ENCODE results near the gene YEATS4.

The YEATS4 gene

DNA sequence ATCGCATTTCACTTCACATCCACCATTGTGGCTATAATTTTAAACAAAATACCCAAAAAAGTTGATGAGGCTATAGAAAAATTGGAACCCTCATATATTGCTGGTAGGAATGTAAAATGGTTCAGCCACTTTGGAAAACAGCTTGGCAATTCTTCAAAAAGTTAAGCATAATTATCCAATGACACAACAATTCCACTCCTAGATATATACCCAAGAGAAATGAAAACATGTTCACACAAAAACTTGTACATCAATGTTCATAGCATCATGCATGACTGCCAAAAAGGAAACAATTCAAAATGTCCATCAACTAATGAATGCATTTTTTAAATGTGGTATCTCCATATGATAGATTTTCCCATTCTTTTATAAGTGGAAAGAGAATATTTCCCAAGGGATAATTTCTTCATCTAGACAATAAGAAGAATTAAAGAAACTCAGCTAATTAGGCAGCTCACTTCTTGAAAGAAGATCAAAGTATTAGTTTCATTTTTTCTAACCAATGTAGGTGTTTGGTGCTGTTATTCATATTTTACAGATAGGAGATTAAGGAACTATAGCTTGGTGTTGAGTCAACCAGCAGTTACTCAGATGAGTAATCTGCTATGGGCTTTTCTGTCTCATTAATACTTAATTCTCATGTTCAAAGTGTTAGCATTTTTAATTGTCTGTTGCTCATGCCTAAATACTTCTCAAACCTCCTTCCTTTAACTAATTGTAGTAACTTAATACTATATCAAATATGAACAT is 32.8 kb downstream of the YEATS4 start:
- no peak for DNase-seq (ENCODE audit: low spot score)

DNA sequence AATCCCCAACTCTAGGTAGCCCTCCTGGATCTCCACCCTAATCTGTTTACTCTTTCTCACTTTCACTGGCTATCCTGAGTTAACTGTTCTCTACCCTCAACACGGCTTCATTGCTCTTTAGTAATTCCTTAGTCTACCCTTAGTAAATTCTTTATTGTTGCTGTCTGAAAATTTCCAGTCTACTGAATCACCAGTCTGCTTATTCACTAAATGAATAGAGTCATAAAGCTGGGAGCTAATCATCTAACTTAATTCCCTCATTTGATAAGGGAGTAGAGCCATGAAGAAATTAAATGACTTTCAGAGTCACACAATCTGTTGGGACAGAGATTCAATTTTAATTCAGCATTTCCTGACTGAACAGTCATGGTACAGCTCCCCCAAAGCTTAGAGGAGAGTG is 36.5 kb downstream of the YEATS4 start:
- no peak for DNase-seq (ENCODE audit: low spot score)

DNA sequence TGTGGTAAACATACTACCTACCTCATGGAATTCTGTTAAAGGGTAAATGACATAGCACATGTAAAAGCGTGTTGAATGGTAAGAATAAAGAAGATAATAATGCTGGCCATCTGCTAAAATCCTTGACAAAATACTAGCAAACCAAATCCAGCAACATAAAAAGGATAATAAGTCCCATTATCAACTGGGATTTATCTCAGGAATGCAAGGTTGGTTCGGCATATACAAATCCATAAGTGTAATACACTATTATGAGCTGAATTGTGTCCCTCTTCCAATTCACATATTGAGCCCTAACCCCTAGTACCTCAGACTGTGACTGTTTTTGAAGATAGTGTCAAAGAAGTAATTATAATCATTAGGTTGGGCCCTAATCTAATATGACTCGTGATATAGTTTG is 37.4 kb downstream of the YEATS4 start:
- DNase-seq (ENCODE audit: low spot score) = no peak

DNA sequence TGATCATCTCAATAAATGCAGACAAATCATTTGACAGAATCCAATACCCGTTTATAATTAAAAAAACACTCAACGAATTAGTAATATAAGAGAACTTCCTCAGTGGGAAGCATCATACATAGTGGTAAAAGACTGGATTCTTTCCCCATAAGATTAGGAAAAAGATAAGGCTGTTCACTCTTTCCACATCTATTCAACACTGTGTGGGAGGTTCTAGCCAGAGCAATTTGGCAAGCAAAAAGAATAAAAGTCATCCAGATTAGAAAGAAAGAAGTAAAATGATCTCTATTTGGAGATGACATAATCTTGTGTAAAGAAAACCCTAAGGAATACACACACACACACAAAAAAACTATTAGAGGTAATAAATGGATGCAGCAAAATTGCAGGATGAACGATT is 38.4 kb downstream of the YEATS4 start:
- no peak for DNase-seq (ENCODE audit: low spot score)

DNA sequence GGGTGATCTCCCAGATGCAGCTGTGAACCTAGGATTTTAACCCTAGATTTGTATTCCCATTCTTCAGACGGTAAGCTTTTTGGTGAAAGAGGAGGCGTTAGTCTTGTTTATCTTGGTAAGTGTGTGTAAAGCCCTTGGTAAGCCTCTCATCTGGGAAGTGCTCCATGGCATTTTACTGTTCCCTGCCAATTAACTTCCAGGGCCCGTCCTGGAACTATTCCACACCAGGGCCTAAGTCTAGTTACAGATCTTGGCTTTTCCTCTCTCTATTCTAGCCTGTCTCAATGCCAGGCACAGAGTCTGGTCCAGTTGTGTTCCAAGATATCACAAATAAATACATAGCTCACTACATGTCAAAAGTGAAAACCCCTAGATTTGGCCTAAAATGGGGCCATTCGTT is 42.4 kb downstream of the YEATS4 start:
- DNase-seq (ENCODE audit: low spot score) = no peak

DNA sequence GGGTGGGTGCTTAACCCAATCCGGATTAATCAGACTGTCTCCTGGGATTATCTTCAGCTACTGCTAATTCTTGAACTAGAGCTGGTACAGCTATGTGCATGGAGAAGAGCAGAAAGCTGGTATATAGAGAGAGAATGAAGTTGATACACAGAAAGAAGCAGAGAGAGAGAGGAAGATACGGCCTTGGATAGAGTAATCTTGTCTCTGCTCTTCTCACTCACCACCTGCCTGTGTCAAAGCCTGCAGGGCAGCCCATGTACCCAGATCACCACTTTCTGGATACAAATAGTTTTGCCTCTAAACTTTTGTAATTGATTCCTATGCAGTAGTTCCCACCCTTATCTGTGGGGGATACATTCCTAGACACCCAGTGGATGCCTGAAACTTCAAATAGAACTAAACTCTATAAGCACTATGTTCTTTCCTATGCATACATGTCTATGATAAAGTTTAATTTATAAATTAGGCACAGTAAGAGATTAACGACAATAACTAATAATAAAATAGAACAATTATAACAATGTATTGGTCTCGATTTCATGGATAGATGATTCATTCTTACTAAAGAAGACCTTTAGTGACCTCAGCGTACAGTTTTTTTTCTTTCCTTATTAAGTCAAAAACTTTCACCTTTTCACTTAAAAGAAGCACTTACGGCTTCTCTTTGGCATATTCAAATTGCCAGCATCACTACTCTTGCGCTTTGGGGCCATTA is 45.5 kb downstream of the YEATS4 start:
- DNase-seq (ENCODE audit: low spot score) = no peak

DNA sequence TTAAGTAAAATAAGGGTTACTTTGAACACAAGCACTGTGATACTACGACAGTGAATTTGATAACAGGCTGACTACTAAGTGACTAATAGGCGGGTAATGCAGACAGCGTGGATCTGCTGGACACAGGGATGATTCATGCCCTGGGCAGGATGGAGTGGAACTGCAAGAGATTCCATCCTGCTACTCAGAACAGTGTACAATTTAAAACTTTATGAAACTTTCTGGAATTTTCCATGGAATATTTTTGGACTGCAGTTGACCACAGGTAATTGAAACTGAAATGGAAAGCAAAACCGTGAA is 46.0 kb downstream of the YEATS4 start:
- DNase-seq (ENCODE audit: low spot score) = peak; percentile 82

DNA sequence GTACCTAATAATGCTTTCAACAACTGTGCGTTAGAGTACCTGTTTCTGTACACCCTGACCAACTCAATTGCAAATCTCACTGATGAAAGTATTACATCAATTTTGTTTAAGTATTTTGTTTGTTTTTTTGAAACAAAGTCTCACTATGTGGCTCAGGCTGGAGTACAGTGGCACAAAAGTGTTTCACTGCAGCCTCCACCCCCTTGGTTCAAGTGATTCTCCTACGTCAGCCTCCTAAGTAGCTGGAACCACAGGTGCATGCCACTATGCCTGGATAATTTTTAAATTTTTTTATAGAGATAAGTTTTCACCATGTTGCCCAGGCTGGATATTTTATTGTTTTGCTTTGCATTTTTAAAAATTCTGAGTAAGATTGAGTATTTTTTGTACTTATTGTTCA is 46.7 kb downstream of the YEATS4 start:
- no peak for DNase-seq (ENCODE audit: low spot score)

DNA sequence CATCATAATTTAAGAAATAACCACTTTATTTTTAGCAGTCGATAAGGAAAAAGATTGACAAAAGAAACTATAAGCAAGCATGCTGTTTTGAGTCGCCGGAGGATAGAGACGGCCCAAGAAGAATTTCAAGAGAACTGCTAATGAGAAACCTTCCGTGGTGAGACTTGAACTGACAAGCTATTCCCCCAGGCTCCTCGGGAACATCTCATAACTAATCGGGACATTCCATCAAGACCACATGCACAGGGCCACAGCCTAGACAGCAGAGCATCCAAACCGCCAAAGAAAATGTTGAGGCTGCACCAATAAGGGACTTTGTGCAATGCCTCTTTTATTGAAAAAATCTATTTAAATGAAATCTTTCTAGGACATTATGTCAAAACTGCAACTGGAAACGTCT is 51.0 kb downstream of the YEATS4 start:
- no peak for DNase-seq (ENCODE audit: low spot score)

DNA sequence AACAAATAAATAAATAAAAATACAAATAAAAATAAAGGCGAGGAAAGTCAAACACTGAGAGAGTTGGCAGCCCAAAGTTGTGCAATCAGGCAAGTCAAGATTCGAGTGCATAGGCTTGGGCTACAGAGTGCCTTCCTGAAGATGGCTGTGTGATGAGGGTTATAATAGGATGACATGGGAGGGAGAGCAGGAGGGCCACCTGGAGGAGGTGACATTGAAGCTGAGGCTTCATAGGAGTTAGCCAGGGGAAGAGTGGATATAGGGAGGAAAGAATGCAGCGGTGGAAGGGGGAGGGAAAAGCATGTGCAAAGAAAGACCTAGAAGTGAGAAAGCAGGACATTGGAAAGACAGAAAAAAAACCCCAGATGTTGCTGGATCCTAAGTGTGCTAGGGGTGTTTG is 53.1 kb downstream of the YEATS4 start:
- DNase-seq (ENCODE audit: low spot score) = no peak

DNA sequence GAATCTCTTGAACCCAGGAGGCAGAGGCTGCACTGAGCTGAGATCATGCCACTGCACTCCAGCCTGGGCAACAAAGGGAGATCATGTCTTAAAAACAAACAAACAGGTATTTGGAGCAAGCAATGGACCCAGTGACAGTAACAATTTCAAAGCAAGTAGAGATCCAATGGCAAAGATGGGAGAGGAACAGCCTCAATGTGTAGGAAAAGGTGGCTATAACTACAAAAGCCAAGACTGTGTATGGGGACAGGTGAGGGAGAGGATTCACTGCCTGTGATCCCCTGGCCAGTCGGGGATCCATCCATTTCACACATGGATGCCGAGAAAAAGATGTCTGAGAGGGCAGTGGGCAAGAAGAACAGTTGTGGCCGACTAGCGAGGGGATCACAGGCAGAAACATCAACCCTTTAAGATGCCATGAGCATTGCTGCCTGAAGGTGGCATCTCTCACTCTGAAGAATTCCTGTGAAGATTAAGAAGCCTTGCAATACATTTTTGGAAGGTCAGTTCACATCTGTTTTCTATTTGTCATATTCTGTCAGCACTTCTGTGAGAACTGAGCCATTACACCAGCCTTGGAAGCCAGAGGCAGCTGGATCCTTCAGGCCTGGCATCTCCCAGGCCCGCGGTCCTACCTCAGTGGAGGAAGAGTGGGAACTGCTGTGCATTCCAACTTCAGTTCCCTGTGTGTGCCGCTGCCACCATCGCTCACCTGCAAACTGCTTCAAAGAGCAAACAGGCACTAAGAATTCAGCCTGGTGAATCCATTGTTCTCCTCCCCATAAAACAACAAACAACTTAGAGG is 56.1 kb downstream of the YEATS4 start:
- peak; percentile 85 for DNase-seq (ENCODE audit: low spot score)

DNA sequence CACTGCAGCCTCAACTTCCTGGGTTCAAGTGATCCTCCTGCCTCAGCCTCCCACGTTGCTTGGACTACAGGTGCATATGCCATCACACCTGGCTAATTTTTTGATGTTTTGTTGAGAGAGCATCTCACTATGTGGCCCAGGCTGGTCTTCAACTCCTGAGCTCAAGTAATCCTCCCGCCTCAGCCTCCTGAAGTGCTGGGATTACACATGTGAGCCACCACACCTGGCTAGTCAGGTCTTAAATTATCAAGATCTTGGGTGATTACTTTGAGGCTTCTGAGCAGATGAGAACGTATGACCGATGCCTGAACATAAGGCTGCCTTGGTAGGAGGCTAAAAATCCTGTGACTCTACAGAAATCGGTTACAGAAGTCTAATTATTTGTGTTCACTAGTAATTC is 57.7 kb downstream of the YEATS4 start:
- DNase-seq (ENCODE audit: low spot score) = no peak

DNA sequence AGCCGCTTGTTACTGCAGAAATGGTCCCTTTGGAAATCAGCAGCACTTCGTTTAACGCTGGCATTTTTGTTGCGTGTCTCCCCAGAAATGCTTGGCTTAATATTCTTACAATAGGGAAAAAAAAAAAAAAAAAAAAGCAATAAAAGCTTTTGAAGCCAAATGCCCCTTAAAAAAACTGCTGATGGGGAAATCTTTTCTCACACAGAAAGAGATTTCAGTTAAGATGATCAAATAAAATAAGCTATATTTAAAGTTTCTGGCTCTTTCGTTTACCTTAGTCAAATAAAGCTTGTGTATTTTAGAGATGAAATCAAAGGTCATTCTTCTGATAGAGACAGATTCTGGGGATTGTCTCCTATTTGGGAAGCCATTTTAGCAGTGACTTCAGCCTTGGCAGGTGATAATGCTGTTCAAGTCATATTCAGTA is 58.2 kb downstream of the YEATS4 start:
- no peak for DNase-seq (ENCODE audit: low spot score)

DNA sequence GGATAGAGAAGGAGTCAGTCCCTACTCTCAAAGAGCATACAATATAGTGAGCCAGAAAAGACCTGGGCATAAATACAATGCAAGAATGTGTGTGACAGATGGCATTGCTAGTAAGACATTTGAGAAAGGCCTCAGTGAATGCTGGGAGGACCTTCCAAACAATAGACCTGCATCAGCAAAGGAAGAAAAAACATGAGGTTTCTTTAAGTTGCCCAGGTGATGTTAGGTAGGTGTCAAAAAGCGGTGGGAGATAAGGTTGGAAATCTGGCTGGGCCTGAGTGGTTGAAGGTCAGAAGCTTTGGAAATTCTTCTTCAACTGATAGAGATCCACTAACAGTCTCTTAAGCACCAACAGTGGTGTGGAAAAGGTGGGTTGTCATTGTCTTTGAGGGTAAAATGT is 60.2 kb downstream of the YEATS4 start:
- no peak for DNase-seq (ENCODE audit: low spot score)

DNA sequence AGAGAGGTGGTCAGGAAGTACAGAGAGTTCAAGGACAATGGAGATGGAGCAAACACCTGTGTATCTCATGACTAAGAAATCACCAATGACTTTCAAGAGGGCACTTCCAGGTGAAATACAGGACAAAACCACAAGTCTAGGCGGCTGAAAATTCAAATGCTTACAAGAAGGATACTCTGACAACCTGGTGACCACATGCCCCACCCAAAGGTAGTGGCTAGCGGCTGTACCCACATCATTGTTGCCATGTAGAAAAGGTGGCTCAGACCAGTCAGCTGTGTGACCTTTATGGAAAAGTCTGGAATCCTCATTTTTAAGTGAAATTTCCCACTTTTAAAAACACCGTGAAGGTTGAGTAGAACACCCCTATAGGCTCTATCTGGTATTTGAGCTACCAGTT is 62.0 kb downstream of the YEATS4 start:
- DNase-seq (ENCODE audit: low spot score) = no peak

DNA sequence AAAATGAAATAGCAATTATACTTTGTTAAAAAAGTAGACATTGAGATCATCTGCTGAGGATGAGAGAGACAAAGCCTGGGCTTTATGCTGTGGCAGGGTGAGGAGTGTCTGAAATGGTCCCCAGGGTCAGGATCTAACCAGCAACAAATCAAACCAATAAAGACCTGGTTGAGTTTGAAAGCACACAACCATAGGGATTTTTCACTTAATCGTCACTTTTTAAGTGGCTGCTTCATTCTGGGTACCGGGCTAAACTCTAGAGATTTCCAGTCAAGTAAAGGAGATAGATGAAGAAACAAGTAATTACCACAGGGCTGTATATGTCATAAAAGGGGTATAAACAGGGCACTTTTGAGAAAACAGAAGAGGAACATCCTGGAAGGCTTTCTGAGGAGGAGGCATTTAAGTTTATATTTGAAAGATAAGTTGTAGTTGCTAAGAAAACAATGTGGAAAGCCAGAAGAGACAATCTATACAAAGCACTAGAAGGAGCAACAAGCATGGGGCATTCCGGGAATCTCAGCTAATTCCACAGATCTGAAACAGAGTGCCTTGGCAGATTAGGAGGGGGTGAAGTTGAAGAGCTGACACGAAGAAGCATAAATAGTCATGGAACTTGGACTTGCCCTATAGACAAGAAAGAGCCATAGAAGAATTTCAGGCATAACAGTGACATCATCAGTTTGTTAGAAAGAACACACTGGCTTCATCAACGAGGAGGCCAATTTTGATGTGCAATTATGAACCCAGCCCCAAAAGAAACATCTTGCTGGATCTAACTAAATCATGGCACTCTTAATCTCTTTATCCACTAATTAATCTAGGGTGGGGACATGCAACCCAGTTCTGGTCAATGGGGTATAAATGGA is 63.7 kb downstream of the YEATS4 start:
- no peak for DNase-seq (ENCODE audit: low spot score)

DNA sequence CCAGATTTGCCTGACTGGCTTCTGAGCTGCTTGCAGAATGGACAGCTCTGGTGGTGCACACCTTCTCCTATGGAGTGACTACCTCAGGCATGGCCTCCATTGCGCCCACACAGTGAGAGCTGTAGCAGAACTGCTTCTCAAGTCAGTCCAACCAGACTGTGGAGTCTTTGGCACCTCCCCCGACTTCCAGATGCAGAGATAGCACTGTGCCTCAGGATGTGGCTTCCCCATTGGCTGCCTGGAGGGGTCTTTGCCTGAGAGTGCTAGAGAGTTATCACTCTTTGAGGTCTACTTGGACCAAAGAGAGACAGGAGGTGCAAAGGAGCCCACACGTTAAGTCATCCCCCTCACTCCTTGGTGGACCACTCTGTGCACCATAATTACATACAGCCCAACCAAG is 65.9 kb downstream of the YEATS4 start:
- DNase-seq (ENCODE audit: low spot score) = no peak

DNA sequence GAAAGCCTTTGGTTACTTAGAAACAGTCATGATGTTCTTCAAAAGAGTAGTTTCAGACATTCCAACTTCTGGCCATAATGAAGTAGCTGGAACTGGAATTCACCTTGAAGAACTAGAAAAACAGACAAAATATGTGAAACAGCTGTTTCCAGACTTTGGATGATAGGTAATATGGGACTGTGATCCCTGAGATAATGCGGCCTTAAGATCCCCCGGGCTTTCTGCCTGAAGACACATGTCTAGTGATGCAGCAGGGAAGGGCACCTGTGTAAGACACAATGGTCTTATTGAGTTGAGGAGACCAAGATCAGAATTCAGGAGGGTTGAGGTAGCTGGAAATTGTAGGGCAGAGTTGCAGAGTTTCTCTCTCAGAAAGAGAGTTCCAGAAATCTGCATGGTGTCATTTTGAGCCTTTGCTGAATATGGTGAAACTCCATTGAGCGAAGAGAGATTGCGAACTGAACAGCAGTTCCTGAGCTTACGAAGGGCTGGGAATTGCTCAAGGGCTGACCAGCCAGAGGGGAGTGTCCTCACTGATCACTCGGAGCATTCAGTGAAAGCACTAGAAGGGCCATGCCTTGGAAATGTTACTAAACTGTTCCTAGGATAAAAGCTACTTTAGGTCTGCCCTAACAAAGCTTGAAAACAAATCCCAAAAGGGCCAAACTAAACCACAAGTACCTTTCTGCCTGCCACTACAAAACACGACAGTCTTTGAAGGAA is 69.0 kb downstream of the YEATS4 start:
- DNase-seq (ENCODE audit: low spot score) = peak; percentile 25

DNA sequence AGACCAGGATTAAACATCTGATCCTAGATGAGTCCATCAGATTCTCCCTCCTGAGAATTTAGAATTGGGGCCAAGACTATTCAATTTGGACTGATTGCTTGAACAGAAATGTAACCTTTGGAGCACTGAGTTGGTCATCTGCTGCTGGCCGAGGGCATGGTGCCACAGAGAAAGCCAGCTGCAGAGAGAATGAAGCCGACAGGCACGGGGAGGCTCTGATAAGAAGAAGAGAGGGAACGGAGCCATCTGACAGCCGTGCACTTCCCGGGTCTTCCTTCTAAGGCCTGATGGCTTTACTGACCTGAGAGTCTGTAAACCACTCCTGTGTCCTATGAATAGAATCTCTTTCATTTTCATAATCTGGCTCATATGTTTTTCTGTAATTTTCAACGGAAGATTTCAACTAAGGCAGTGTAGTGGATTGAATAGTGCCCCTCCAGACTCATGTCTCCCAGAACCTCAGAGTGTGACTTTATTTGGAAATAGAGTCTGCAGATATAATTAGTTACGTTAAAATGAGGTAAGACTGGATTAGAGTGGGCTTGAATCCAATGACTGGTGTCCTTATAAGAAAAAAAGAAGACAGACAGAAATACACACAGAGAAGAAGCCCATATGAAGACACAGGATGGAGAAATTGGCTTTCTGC is 71.5 kb downstream of the YEATS4 start:
- DNase-seq (ENCODE audit: low spot score) = no peak

DNA sequence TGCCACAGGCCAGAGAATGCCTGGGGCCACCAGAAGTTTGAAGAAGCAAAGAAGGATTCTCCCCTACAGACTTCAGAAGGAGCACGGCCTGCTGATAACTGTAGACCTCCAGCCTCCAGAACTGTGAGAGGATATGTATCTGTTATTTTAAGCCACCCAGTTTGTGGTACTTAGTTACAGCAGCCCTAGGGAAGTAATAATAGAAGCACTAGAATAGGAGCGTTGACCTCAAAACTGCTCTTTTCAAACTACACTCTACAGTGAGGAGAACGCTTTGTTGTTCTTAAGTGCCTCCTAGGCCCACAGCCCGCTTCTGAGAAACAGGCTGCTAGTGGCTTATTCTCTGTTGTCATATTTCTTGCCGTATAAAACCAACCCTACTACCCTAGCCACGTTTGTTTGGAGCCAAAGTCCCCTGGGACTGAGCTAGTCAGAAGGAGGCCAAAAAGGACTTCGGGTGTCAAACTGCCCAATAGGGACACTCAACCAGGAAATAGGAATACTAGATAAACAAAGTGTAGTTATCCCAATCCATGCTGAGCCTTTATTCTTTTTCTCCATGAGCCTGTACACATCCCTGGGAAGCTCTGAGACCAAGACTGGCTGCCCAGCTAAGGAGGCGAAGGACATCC is 72.2 kb downstream of the YEATS4 start:
- no peak for DNase-seq (ENCODE audit: low spot score)

DNA sequence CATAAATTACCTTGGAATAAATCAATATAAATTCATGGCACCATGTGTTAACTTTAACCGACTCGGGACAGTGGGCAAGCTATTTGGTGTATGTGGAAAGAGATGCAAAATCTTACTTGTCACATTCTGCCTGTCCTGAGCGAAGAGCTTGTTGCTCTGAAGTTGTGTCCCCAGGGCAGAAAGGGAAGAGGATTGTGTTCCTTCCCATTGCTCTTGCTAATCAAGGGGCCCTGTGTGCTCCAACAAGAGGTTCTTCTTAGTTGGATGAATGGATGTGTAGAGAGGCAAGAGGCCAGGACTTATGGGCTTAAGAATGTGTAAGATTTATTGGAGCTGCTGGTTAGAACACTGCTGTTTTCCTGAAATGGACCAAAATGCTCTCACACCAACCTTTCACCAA is 74.1 kb downstream of the YEATS4 start:
- DNase-seq (ENCODE audit: low spot score) = no peak
